A673 (cell line): ENCODE data around the gene CD248. TPM values are rescaled to one million over a fixed set of nuclear protein-coding genes. Genes with fewer than 3 reads are reported as not detected.
A peak's percentile ranks its signal among the peaks of the same experiment; 100 is the strongest.

Source experiments
- BruUV-seq: library from RNA; stranded (reverse); fragments of 400-500 nt; replicated peaks from 2 replicates; lab custom pipeline; 2021; lab: Mats Ljungman, UMichigan
- CTCF ChIA-PET: fragments of 300-600 bp; sonication (Branson Sonifier 250); formaldehyde crosslinking; loops from one replicate; lab custom pipeline; 2022; ENCODE audit warnings: antibody characterized with exemption; lab: Charles Lee
- POLR2A ChIA-PET: fragments of 300-600 bp; sonication (Branson Sonifier 250); formaldehyde crosslinking; loops from one replicate; lab custom pipeline; 2022; ENCODE audit warnings: antibody characterized with exemption; ENCODE audit not compliant: low non-redundant PET; lab: Charles Lee
- DNase-seq: peaks from one replicate; pipeline ENCODE4 v3.0.0-alpha.2; 2015; ENCODE audit warnings: low spot score
- H3K27ac ChIP-seq: fragments of 200-600 bp; sonication (generic); 2 replicates; pipeline ENCODE4 v1.5.1; 2016; ENCODE audit warnings: mixed run types, low read depth, mild to moderate bottlenecking, mixed read lengths, antibody characterized with exemption, low read length; ENCODE audit not compliant: poor library complexity, severe bottlenecking
- H3K27me3 ChIP-seq: fragments of 200-600 bp; sonication (generic); replicated peaks from 2 replicates; pipeline ENCODE4 v1.6.1; 2017; ENCODE audit warnings: mixed run types, low read depth, mild to moderate bottlenecking, mixed read lengths, antibody characterized with exemption, low read length; ENCODE audit not compliant: insufficient read depth, poor library complexity
- H3K36me3 ChIP-seq: fragments of 200-600 bp; sonication (generic); 2 replicates; pipeline ENCODE4 v1.6.1; 2016; ENCODE audit warnings: mixed run types, mild to moderate bottlenecking, mixed read lengths, antibody characterized with exemption, low read length; ENCODE audit not compliant: insufficient read depth, poor library complexity, severe bottlenecking
- H3K4me1 ChIP-seq: fragments of 200-600 bp; sonication (generic); 2 replicates; pipeline ENCODE4 v1.6.1; 2017; ENCODE audit warnings: mixed run types, mild to moderate bottlenecking, mixed read lengths, antibody characterized with exemption, low read length; ENCODE audit not compliant: insufficient read depth, poor library complexity, severe bottlenecking
- H3K4me3 ChIP-seq: fragments of 200-600 bp; sonication (generic); 2 replicates; pipeline ENCODE4 v1.5.1; 2016; ENCODE audit warnings: low read depth, mixed run types, mild to moderate bottlenecking, mixed read lengths, low read length; ENCODE audit not compliant: poor library complexity, severe bottlenecking
- H3K9me3 ChIP-seq: fragments of 200-600 bp; sonication (generic); 2 replicates; pipeline ENCODE4 v1.6.1; 2016; ENCODE audit warnings: mixed run types, low read depth, mild to moderate bottlenecking, mixed read lengths, antibody characterized with exemption, low read length; ENCODE audit not compliant: poor library complexity, severe bottlenecking
- CTCF ChIP-seq: fragments of 300-800, 200-600 bp; sonication (generic); conservative IDR thresholded peaks from 2 replicates; pipeline ENCODE4 v1.5.1; 2017; ENCODE audit warnings: low read depth, mild to moderate bottlenecking, antibody characterized with exemption, low read length, moderate library complexity, mixed read lengths
- EZH2 ChIP-seq: fragments of 200-600 bp; sonication (generic); IDR thresholded peaks from 2 replicates; pipeline ENCODE4 v1.6.1; 2017; ENCODE audit warnings: borderline replicate concordance, low read depth, mild to moderate bottlenecking, mixed read lengths, antibody characterized with exemption, low read length; ENCODE audit not compliant: poor library complexity, severe bottlenecking
- intact Hi-C: fragments of 100-400 bp; cut with micrococcal nuclease; formaldehyde crosslinking; loops from one replicate; pipeline ENCODE4 v1.10.0; 2022; ENCODE audit not compliant: unreplicated experiment
- total RNA-seq: library from RNA; stranded (reverse); gene quantifications from 2 replicates; pipeline ENCODE4 v1.2.3, GENCODE V29; 2021

Gene CD248
- total RNA-seq, 1 experiment from 2014 or later = 97.8 TPM

- intact Hi-C loops = no loop called here
- ChIA-PET POLR2A (no interaction called here), CTCF (no interaction called here)
- Histone ChIP-seq H3K36me3 (no peaks in the 10 kb centered on the region), H3K27ac (no peak overlapping the region), H3K4me3 (no peak overlapping the region), H3K4me1 (peaks cover 28% of the 10 kb centered on the region), H3K9me3 (no peaks in the 10 kb centered on the region), H3K27me3 (no peaks in the 10 kb centered on the region)
- TF ChIP-seq EZH2 = no peak
- TF ChIP-seq CTCF = no peak
- no TSS peak for BruUV-seq
- no peak for DNase-seq
Observed at GRCh38 chr11:66349084-66349386, 32.2 kb upstream of the CD248 start.

GRCh38 chr11:66347425-66348276 is 30.8 kb upstream of the CD248 start, which contains the start of gene B4GAT1:
TSS of gene B4GAT1 (minus strand) at chr11:66347629. CDS start at chr11:66347545, 84 bp downstream.
- CTCF ChIA-PET = interaction anchor here (0.5 to 1.4 kb wide), 3 partner anchors 16 to 989 kb away, joined by 5 to 10 read pairs (median 7); no protein-coding TSS in a partner anchor
- DNase-seq = peak; percentile 97
- Histone ChIP-seq H3K27me3 (no peaks in the 10 kb centered on the region), H3K4me1 (peaks cover 32% of the 10 kb centered on the region), H3K36me3 (no peaks in the 10 kb centered on the region), H3K4me3 (peak within 1 kb of the TSS; percentile 78), H3K9me3 (no peaks in the 10 kb centered on the region), H3K27ac (peak within 1 kb of the TSS; percentile 87)
- no peak for TF ChIP-seq EZH2
- no peak for TF ChIP-seq CTCF
- POLR2A ChIA-PET = interaction anchor here (0.6 to 0.7 kb wide), 2 partner anchors 190 to 359 kb away, joined by 3 read pairs; no protein-coding TSS in a partner anchor
- intact Hi-C loops = no loop called here
- no TSS peak for BruUV-seq

GRCh38 chr11:66346476-66347424 is 29.9 kb upstream of the CD248 start:
- TF ChIP-seq EZH2 = no peak
- TF ChIP-seq CTCF = no peak
- H3K4me1 ChIP-seq = peaks cover 32% of the 10 kb centered on the region
- CTCF ChIA-PET = interaction anchor here (0.5 to 1.4 kb wide), 2 partner anchors 39 to 988 kb away, joined by 7 to 10 read pairs; no protein-coding TSS in a partner anchor
- H3K27ac ChIP-seq = peak overlapping the region; percentile 87
- H3K4me3 ChIP-seq = peak overlapping the region; percentile 78
- H3K9me3 ChIP-seq = no peaks in the 10 kb centered on the region
- intact Hi-C loops = no loop called here
- H3K27me3 ChIP-seq = no peaks in the 10 kb centered on the region
- no TSS peak for BruUV-seq
- DNase-seq = no peak
- H3K36me3 ChIP-seq = peaks cover 3% of the 10 kb centered on the region
- POLR2A ChIA-PET = no interaction called here
